Fibroblast of mammary gland (primary cell): ENCODE measurements around the gene PHC1.

Source experiments
- DNase-seq: peaks from one replicate; pipeline ENCODE4 v3.0.0-alpha.2; 2010; ENCODE audit warnings: low read depth
- H3K4me3 ChIP-seq: 2 replicates; pipeline ENCODE4 v1.5.1; 2011; ENCODE audit warnings: low read depth, mild to moderate bottlenecking, low read length, moderate library complexity; ENCODE audit not compliant: control insufficient read depth
- TF ChIP-seq, protein P1 (sequence below): conservative IDR thresholded peaks from 2 replicates; pipeline ENCODE4 v1.5.1; 2011; ENCODE audit warnings: low read depth, low read length, inconsistent platforms; ENCODE audit not compliant: control insufficient read depth, insufficient read depth

PHC1 gene

DNA sequence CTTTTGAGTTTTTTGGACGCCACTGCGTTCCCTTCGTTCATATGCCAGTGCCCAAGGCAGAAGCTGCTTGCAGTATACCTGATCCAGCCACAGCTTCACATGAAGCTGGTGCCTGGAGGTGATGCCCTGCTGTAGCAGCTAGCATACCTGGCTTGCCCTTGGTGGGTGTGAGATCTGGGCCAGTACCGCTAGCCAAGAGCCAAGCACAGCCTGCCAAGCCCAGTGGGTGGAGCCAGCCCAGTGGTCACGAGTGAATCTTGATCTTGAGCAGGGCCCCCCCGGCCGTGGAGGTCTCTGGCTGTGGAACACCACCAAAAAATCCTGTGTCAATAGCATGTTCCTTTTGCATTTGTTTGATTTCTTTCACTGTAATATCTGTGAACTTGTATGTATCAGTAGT lies 42.5 kb downstream of the PHC1 start:
- TF ChIP-seq, protein P1, sequence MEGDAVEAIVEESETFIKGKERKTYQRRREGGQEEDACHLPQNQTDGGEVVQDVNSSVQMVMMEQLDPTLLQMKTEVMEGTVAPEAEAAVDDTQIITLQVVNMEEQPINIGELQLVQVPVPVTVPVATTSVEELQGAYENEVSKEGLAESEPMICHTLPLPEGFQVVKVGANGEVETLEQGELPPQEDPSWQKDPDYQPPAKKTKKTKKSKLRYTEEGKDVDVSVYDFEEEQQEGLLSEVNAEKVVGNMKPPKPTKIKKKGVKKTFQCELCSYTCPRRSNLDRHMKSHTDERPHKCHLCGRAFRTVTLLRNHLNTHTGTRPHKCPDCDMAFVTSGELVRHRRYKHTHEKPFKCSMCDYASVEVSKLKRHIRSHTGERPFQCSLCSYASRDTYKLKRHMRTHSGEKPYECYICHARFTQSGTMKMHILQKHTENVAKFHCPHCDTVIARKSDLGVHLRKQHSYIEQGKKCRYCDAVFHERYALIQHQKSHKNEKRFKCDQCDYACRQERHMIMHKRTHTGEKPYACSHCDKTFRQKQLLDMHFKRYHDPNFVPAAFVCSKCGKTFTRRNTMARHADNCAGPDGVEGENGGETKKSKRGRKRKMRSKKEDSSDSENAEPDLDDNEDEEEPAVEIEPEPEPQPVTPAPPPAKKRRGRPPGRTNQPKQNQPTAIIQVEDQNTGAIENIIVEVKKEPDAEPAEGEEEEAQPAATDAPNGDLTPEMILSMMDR = no peak
- no peak overlapping the region for H3K4me3 ChIP-seq
- DNase-seq = no peak

DNA sequence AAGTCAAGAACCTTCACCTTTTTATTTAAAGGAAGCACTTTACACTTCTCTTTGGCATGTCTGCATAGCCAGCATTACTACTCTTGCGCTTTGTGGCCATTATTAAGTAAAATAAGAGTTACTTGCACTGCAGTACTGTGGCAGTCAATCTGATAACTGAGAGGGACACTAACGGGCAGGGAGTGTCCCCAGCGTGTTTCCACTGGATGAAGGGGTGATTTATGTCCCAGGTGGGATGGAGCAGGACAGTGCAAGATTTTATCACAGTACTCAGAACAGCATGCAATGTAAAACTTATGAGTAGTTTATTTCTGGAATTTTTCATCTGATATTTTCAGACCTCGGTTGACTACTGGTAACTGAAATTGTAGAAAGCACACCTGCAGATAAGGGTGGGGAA lies 43.3 kb downstream of the PHC1 start:
- no peak overlapping the region for H3K4me3 ChIP-seq
- TF ChIP-seq, protein P1 = no peak
- DNase-seq = no peak

DNA sequence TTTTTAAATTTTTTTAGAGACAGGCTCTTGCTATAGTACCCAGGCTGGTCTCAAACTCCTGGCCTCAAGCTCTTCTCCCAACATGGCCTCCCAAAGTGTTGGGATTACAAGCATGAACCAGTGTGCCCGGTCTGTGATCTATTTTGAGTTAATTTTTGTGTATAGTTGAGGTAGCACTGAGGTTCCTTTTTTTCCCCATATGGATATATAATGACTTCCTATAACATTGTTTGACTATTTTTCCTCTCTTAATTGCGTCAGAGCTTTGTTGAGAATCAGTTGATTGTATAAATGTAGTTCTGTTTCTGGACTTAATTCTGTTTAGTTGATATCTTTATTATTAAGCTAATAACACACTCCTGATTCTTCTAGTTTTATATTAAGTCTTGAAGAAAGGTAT lies 43.8 kb downstream of the PHC1 start:
- H3K4me3 ChIP-seq = no peak overlapping the region
- no peak for DNase-seq
- TF ChIP-seq, protein P1 = no peak

DNA sequence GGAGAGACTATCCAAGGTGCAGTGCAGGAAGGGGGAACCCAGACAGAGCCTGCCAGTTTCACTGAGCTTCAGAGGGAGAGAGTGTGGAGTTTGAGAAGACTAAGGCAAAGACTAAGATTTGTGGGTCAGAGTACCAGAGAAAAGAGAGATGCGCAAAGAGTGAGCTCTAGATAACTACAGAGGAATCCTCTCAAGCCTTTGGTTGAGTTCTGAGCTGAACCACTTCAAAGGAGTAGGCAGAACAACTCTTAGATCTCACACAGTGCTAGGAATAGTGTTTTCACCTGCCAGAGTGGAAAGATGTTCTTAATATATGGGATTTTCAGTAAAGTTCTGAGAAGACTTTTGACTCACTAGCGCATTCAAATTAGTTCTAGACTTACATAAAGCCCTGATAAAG lies 45.9 kb downstream of the PHC1 start:
- no peak for DNase-seq
- no peak overlapping the region for H3K4me3 ChIP-seq
- TF ChIP-seq, protein P1 = no peak

DNA sequence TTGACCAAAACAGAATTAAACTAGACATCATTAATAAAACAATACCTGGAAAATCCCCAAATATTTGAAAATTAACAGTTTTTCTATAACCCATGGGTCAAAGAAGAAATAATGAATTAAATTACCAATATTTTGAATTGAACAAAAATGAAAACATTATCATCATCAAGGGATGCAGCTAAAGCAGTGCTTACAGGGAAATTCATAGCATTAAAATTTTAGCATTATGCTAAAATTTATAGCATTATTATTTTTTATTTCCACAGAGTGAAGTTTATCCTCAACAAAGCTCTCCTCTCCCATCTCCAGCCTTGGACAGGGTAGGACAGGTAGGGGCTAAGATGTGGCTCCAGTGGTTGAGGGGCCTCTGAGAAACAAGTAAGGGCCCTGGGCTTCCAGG lies 54.5 kb downstream of the PHC1 start:
- TF ChIP-seq, protein P1 = no peak
- no peak overlapping the region for H3K4me3 ChIP-seq
- DNase-seq = no peak

DNA sequence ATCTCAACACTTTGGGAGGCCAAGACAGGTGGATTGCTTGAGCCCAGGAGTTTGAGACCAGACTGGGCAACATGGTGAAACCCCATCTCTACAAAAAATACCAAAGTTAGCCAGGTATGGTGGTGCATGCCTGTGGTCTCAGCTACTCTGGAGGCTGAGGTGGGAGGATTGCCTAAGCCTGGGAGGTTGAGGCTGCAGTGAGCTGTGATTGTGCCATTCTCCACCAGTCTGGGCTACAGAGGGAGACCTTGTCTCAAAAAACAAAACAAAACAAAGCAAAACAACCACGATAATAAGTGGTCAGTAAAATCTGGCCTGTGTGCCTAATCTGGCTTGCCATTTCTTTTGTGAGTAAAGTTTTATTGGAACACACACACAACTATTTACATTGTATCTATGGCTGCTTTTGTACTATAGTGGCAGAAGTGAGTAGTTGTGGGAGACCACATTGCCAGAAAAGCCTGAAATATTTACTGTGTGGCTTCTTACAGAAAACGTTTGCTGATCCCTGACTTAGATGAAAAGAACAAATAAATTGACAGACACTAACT lies 55.6 kb downstream of the PHC1 start:
- no peak for DNase-seq
- H3K4me3 ChIP-seq = no peak overlapping the region
- TF ChIP-seq, protein P1 = no peak

DNA sequence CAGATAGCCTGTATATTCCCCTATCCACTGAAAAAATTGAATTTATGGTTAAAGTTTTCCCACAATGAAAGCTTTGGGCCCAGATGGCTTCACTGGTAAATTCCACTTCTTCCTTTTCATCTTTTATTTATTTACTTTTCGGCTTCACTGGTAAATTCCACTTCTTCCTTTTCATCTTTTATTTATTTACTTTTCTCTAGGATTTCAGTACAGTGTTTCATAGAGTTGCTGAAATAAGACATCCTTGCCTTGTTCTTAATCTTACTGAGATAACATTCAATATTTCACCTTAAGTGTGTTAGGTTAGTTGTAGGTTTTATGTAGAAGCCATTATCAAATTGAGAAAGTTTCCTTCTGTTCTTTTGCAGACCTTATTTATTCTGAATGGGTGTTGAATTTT lies 56.1 kb downstream of the PHC1 start:
- DNase-seq = no peak
- TF ChIP-seq, protein P1 = no peak

More for the DNA sequence above, 56.1 kb downstream of the PHC1 start:
- H3K4me3 ChIP-seq = no peak overlapping the region
